B cell (primary cell): ENCODE data around the gene MRGPRX2. TPM values are rescaled to one million over a fixed set of nuclear protein-coding genes. Genes with fewer than 3 reads are reported as not detected.

ENCODE experiments used
- ATAC-seq: fragments of 200-7000 bp; cut with Tn5 transposase; one replicate; pipeline ENCODE4 v1.10.0; 2021; ENCODE audit warnings: low read depth, mild to moderate bottlenecking, moderate number of reproducible peaks, moderate library complexity
- CTCF ChIA-PET: fragments of 350-600 bp; sonication (Branson Sonifier 250); formaldehyde crosslinking; loops from one replicate; lab custom pipeline; 2021; ENCODE audit warnings: antibody characterized with exemption, inconsistent platforms; lab: Charles Lee
- POLR2A ChIA-PET: fragments of 350-600 bp; sonication (Branson Sonifier 250); formaldehyde crosslinking; loops from one replicate; lab custom pipeline; 2021; ENCODE audit warnings: antibody characterized with exemption; lab: Charles Lee
- DNase-seq: peaks from one replicate; pipeline ENCODE4 v3.0.0; 2013
- H2AFZ ChIP-seq: 2 replicates; pipeline ENCODE4 v1.6.1; 2012; ENCODE audit warnings: mild to moderate bottlenecking, low read depth, low read length; ENCODE audit not compliant: insufficient read depth, poor library complexity, severe bottlenecking
- H3K27ac ChIP-seq, 2 donors: 1 replicate in 1 of 2; 2 replicates in 1 of 2; pipeline ENCODE4 v1.5.1; 2012 to 2013; ENCODE audit warnings: low read length in 2 of 2, mild to moderate bottlenecking in 2 of 2, moderate library complexity in 1 of 2
- H3K27me3 ChIP-seq, 4 experiments: fragments of 200-600 bp in 1 of 4; sonication (generic) in 1 of 4; replicated peaks in 1 of 4; 1 replicate in 2 of 4; 2 replicates in 2 of 4; pipeline versions ENCODE4 v1.6.1 to v1.7.0; 2013 to 2016; ENCODE audit warnings: low read length in 3 of 4, mild to moderate bottlenecking in 2 of 4, mixed read lengths in 1 of 4, moderate library complexity in 1 of 4; ENCODE audit not compliant: insufficient read depth in 4 of 4, control insufficient read depth in 3 of 4; ENCODE audit errors: control extremely low read depth in 1 of 4
- H3K36me3 ChIP-seq, 2 experiments: replicated peaks in 1 of 2; 1 replicate in 1 of 2; 2 replicates in 1 of 2; pipeline versions ENCODE4 v1.6.1 to v1.7.1; 2013; ENCODE audit warnings: low read length in 1 of 2; ENCODE audit not compliant: insufficient read depth in 2 of 2, control insufficient read depth in 1 of 2; ENCODE audit errors: control extremely low read depth in 1 of 2, extremely low read depth in 1 of 2
- H3K4me1 ChIP-seq, 2 donors: fragments of 200-600 bp in 1 of 2; sonication (generic) in 1 of 2; 1 replicate in 1 of 2; 2 replicates in 1 of 2; pipeline versions ENCODE4 v1.5.1 to v1.6.1; 2013 to 2017; ENCODE audit warnings: low read length in 2 of 2; ENCODE audit not compliant: control insufficient read depth in 2 of 2, insufficient read depth in 2 of 2
- H3K4me2 ChIP-seq: replicated peaks from 2 replicates; pipeline ENCODE3; 2012; ENCODE audit warnings: mild to moderate bottlenecking, low read depth, low read length; ENCODE audit not compliant: poor library complexity, severe bottlenecking
- H3K4me3 ChIP-seq, 5 experiments: fragments of 200-600 bp in 1 of 5; sonication (generic) in 1 of 5; 1 replicate in 3 of 5; 2 replicates in 2 of 5; pipeline versions ENCODE4 v1.5.1 to v1.7.0; 2011 to 2016; ENCODE audit warnings: low read length in 4 of 5, mild to moderate bottlenecking in 4 of 5, low read depth in 2 of 5, control low read depth in 1 of 5, moderate library complexity in 1 of 5; ENCODE audit not compliant: insufficient read depth in 1 of 5; ENCODE audit errors: control extremely low read depth in 1 of 5, extremely low read depth in 1 of 5
- H3K79me2 ChIP-seq: fragments of 200-600 bp; sonication (generic); one replicate; pipeline ENCODE4 v1.6.0; 2016; ENCODE audit warnings: low read length; ENCODE audit not compliant: control insufficient read depth, insufficient read depth
- H3K9ac ChIP-seq: fragments of 200-600 bp; sonication (generic); 2 replicates; pipeline ENCODE4 v1.6.1; 2017; ENCODE audit warnings: mild to moderate bottlenecking, low read length, moderate library complexity
- H3K9me3 ChIP-seq, 3 donors: one replicate each; pipeline versions ENCODE4 v1.6.1 to v1.7.1; 2013; ENCODE audit warnings: low read length in 2 of 3; ENCODE audit not compliant: control insufficient read depth in 2 of 3, insufficient read depth in 1 of 3; ENCODE audit errors: control extremely low read depth in 1 of 3
- H4K20me1 ChIP-seq: 2 replicates; pipeline ENCODE4 v1.6.0; 2012; ENCODE audit warnings: mild to moderate bottlenecking, low read length; ENCODE audit not compliant: insufficient read depth, control insufficient read depth, poor library complexity, severe bottlenecking
- H3K27ac Mint-ChIP-seq: one replicate; pipeline ENCODE4 v1.8.0; 2021; ENCODE audit warnings: mixed read lengths
- H3K27me3 Mint-ChIP-seq: one replicate; pipeline ENCODE4 v1.8.0; 2021; ENCODE audit warnings: mixed read lengths
- H3K4me1 Mint-ChIP-seq: one replicate; pipeline ENCODE4 v1.8.0; 2021; ENCODE audit warnings: mixed read lengths
- H3K4me3 Mint-ChIP-seq: one replicate; pipeline ENCODE4 v1.8.0; 2021; ENCODE audit warnings: mixed read lengths
- H3K9me3 Mint-ChIP-seq: one replicate; pipeline ENCODE4 v1.8.0; 2022; ENCODE audit warnings: mixed read lengths; ENCODE audit not compliant: insufficient read depth
- CTCF ChIP-seq: fragments of 200-600 bp; IDR thresholded peaks from one replicate; pipeline ENCODE4 v1.8.0; 2022; ENCODE audit warnings: antibody characterized with exemption, mild to moderate bottlenecking
- EZH2 ChIP-seq: IDR thresholded peaks from 2 replicates; pipeline ENCODE4 v1.6.1; 2012; ENCODE audit warnings: borderline replicate concordance, low read depth, mild to moderate bottlenecking, moderate library complexity, low read length; ENCODE audit not compliant: insufficient read depth, poor library complexity, severe bottlenecking
- WGBS: methylation state at CpG from one replicate; pipeline ENCODE4 v1.1.5; 2013; ENCODE audit warnings: missing lambda C conversion rate; ENCODE audit not compliant: insufficient coverage; 5-methylcytosine and 5-hydroxymethylcytosine counted together
- intact Hi-C: fragments of 100-400 bp; cut with micrococcal nuclease; formaldehyde crosslinking; loops from one replicate; pipeline ENCODE4 v1.10.0; 2022
- polyA plus RNA-seq: library from polyadenylated mRNA; depleted of rRNA; stranded (reverse); fragments of >200 nt; gene quantifications from 2 replicates; pipeline ENCODE4 v1.2.3, GENCODE V29; 2012
- total RNA-seq, 2 donors: library from RNA; stranded (reverse); fragments of 120-200 nt in 1 of 2; gene quantifications; 1 replicate in 1 of 2; 2 replicates in 1 of 2; pipeline versions ENCODE4 v1.2.3 to v1.2.4, GENCODE V29; 2013 to 2022

The MRGPRX2 gene
- total and polyA plus RNA-seq, 2 donors (not counting 1 experiment from before 2014, with no cell fraction given): not detected

- Histone ChIP-seq H3K4me1 (no peaks in the 10 kb centered on the region), H4K20me1 (no peaks in the 10 kb centered on the region), H3K79me2 (no peaks in the 10 kb centered on the region), H3K4me3 (no peak overlapping the region), H3K27me3 (peaks cover 0 to 4% (median 0%) of the 10 kb centered on the region in 4 experiments), H3K27ac (no peak overlapping the region), H2AFZ (no peak overlapping the region), H3K9me3 (no peaks in the 10 kb centered on the region), H3K36me3 (no peaks in the 10 kb centered on the region), H3K9ac (no peak overlapping the region), H3K4me2 (no peak overlapping the region)
- Mint-ChIP-seq H3K27ac (no peak overlapping the region), H3K4me1 (no peaks in the 10 kb centered on the region), H3K27me3 (peaks cover 9% of the 10 kb centered on the region), H3K9me3 (no peaks in the 10 kb centered on the region), H3K4me3 (no peak overlapping the region)
- no peak for TF ChIP-seq EZH2
- TF ChIP-seq CTCF: no peak
- ChIA-PET CTCF (no interaction called here), POLR2A (no interaction called here)
- ATAC-seq: no peak
- no CpG with 5 or more reads among the region's 1 CpG for WGBS
- no peak for DNase-seq
- intact Hi-C loops: no loop called here
These were observed 46.6 kb upstream of the MRGPRX2 start for GRCh38 chr11:19107125-19107524.

- Histone ChIP-seq H3K9me3 (peaks cover 0 to 3% (median 0%) of the 10 kb centered on the region in 3 donors), H3K4me3 (no peak overlapping the region), H2AFZ (no peak overlapping the region), H3K27me3 (peaks cover 0 to 4% (median 0%) of the 10 kb centered on the region in 4 experiments), H3K4me2 (no peak overlapping the region), H3K9ac (no peak overlapping the region), H4K20me1 (no peaks in the 10 kb centered on the region), H3K27ac (no peak overlapping the region), H3K36me3 (no peaks in the 10 kb centered on the region), H3K79me2 (no peaks in the 10 kb centered on the region), H3K4me1 (no peaks in the 10 kb centered on the region)
- Mint-ChIP-seq H3K27ac (no peak overlapping the region), H3K4me1 (no peaks in the 10 kb centered on the region), H3K4me3 (no peak overlapping the region), H3K27me3 (peaks cover 16% of the 10 kb centered on the region), H3K9me3 (no peaks in the 10 kb centered on the region)
- intact Hi-C loops: no loop called here
- CTCF ChIA-PET: no interaction called here
- 100% methylated on average over 1 of the region's 1 CpG for WGBS
- POLR2A ChIA-PET: no interaction called here
- no peak for DNase-seq
- TF ChIP-seq EZH2 (no peak), CTCF (no peak)
- no peak for ATAC-seq
These were observed 44.5 kb upstream of the MRGPRX2 start for GRCh38 chr11:19105011-19105410.
